ENCODE data around the gene KIAA0408.
A peak's percentile ranks its signal among the peaks of the same experiment; 100 is the strongest.

Gene KIAA0408

GRCh38 chr6:127459231-127459641 is at the start of gene KIAA0408:
Gene KIAA0408, minus strand, starts transcription at chr6:127459389. Its CDS starts 5,408 bp downstream, at chr6:127453981.
- DNase-seq (ENCODE audit: low spot score), result no peak

GRCh38 chr6:127506894-127507293 is 47.7 kb upstream of the KIAA0408 start:
- no peak for DNase-seq (ENCODE audit: low spot score)

- no peak for DNase-seq (ENCODE audit: low spot score)
Measured at GRCh38 chr6:127503022-127503421, 43.8 kb upstream of the KIAA0408 start.

- no peak for DNase-seq (ENCODE audit: low spot score)
Measured at GRCh38 chr6:127497410-127497809, 38.2 kb upstream of the KIAA0408 start.

GRCh38 chr6:127496471-127496870 is 37.3 kb upstream of the KIAA0408 start:
- DNase-seq (ENCODE audit: low spot score), result no peak

GRCh38 chr6:127494240-127494767 is 35.1 kb upstream of the KIAA0408 start:
- DNase-seq (ENCODE audit: low spot score), result no peak

GRCh38 chr6:127489248-127489647 is 30.1 kb upstream of the KIAA0408 start:
- DNase-seq (ENCODE audit: low spot score), result no peak

GRCh38 chr6:127486934-127487333 is 27.7 kb upstream of the KIAA0408 start:
- no peak for DNase-seq (ENCODE audit: low spot score)

- no peak for DNase-seq (ENCODE audit: low spot score)
Measured at GRCh38 chr6:127484212-127484863, 25.1 kb upstream of the KIAA0408 start.

- DNase-seq (ENCODE audit: low spot score), result no peak
Measured at GRCh38 chr6:127483399-127484055, 24.3 kb upstream of the KIAA0408 start.

GRCh38 chr6:127482325-127482724 is 23.1 kb upstream of the KIAA0408 start:
- DNase-seq (ENCODE audit: low spot score), result no peak

- no peak for DNase-seq (ENCODE audit: low spot score)
Measured at GRCh38 chr6:127481628-127482027, 22.4 kb upstream of the KIAA0408 start.

- DNase-seq (ENCODE audit: low spot score), result no peak
Measured at GRCh38 chr6:127481111-127481510, 21.9 kb upstream of the KIAA0408 start.

GRCh38 chr6:127477658-127478057 is 18.5 kb upstream of the KIAA0408 start:
- peak; percentile 43 for DNase-seq (ENCODE audit: low spot score)

- DNase-seq (ENCODE audit: low spot score), result no peak
Measured at GRCh38 chr6:127475823-127476176, 16.6 kb upstream of the KIAA0408 start.

GRCh38 chr6:127475135-127475822 is 16.1 kb upstream of the KIAA0408 start:
- DNase-seq (ENCODE audit: low spot score), result no peak

GRCh38 chr6:127471379-127472255 is 12.4 kb upstream of the KIAA0408 start:
- DNase-seq (ENCODE audit: low spot score), result no peak

- no peak for DNase-seq (ENCODE audit: low spot score)
Measured at GRCh38 chr6:127468936-127469335, 9.7 kb upstream of the KIAA0408 start.

- DNase-seq (ENCODE audit: low spot score), result no peak
Measured at GRCh38 chr6:127466416-127466815, 7.2 kb upstream of the KIAA0408 start.

GRCh38 chr6:127464881-127465459 is 5.8 kb upstream of the KIAA0408 start:
- peak; percentile 67 for DNase-seq (ENCODE audit: low spot score)

- no peak for DNase-seq (ENCODE audit: low spot score)
Measured at GRCh38 chr6:127464161-127464880, 5.1 kb upstream of the KIAA0408 start.

Measured in HuH-7 (cell line).